Upper lobe of right lung (tissue), 1 donor: ENCODE results near the gene CTDSPL. TPM values are rescaled to one million over a fixed set of nuclear protein-coding genes. Genes with fewer than 3 reads are reported as not detected.

Experiments used
- ATAC-seq: fragments of 200-7000 bp; cut with Tn5 transposase; one replicate; pipeline ENCODE4 v1.9.1; 2020; ENCODE audit warnings: mild to moderate bottlenecking, moderate library complexity
- DNase-seq: peaks from one replicate; pipeline ENCODE4 v3.0.0-alpha.2; 2020
- H3K27ac ChIP-seq: fragments of 200-600 bp; one replicate; pipeline ENCODE4 v1.8.0; 2022
- H3K27me3 ChIP-seq: fragments of 200-600 bp; one replicate; pipeline ENCODE4 v1.8.0; 2022; ENCODE audit warnings: mild to moderate bottlenecking
- H3K36me3 ChIP-seq: fragments of 200-600 bp; one replicate; pipeline ENCODE4 v1.8.0; 2022
- H3K4me1 ChIP-seq: fragments of 200-600 bp; one replicate; pipeline ENCODE4 v1.8.0; 2022
- H3K4me3 ChIP-seq: fragments of 200-600 bp; one replicate; pipeline ENCODE4 v1.8.0; 2022; ENCODE audit warnings: mild to moderate bottlenecking
- H3K9me3 ChIP-seq: fragments of 200-600 bp; one replicate; pipeline ENCODE4 v1.8.0; 2022
- CTCF ChIP-seq: fragments of 200-600 bp; IDR thresholded peaks from one replicate; pipeline ENCODE4 v1.8.0; 2022; ENCODE audit warnings: antibody characterized with exemption
- intact Hi-C: fragments of 100-400 bp; cut with DNase I; formaldehyde crosslinking; loops from one replicate; pipeline ENCODE4 v1.11.0; 2022
- total RNA-seq: library from RNA; stranded (reverse); fragmentation: NEBNext Ultra II Directional; extraction: Animal tissue kit (Norgen Biotek cat#: 25700); gene quantifications from one replicate; pipeline ENCODE4 v1.2.1, GENCODE V29; 2021
- donor health status: DM: no; HTN: yes; CAD: no; lungs with severe emphysema.

The CTDSPL gene
- total RNA-seq, 1 donor from 2014 or later = 78.6 TPM

GRCh38 chr3:38009807-38010591, 148.3 kb downstream of the CTDSPL start:
- DNase-seq = peak; percentile 58
- H3K4me3 ChIP-seq = no peak overlapping the region
- TF ChIP-seq CTCF = no peak
- no peak overlapping the region for H3K27ac ChIP-seq
- H3K4me1 ChIP-seq = no peaks in the 10 kb centered on the region
- H3K36me3 ChIP-seq = peaks cover 42% of the 10 kb centered on the region
- H3K9me3 ChIP-seq = no peaks in the 10 kb centered on the region
- no peaks in the 10 kb centered on the region for H3K27me3 ChIP-seq
- intact Hi-C loops = no loop called here
- ATAC-seq = no peak

- no peak overlapping the region for H3K27ac ChIP-seq
- TF ChIP-seq CTCF = no peak
- ATAC-seq (no peak), DNase-seq (peak; percentile 61)
- no peaks in the 10 kb centered on the region for H3K9me3 ChIP-seq
- H3K4me1 ChIP-seq = no peaks in the 10 kb centered on the region
- peaks cover 51% of the 10 kb centered on the region for H3K36me3 ChIP-seq
- no peak overlapping the region for H3K4me3 ChIP-seq
- H3K27me3 ChIP-seq = no peaks in the 10 kb centered on the region
- intact Hi-C loops = no loop called here
Measured at GRCh38 chr3:38011111-38011510, 149.4 kb downstream of the CTDSPL start.

- Histone ChIP-seq H3K36me3 (peaks cover 61% of the 10 kb centered on the region), H3K9me3 (no peaks in the 10 kb centered on the region), H3K27ac (no peak overlapping the region), H3K27me3 (no peaks in the 10 kb centered on the region), H3K4me3 (no peak overlapping the region), H3K4me1 (no peaks in the 10 kb centered on the region)
- TF ChIP-seq CTCF = no peak
- ATAC-seq = no peak
- intact Hi-C loops = no loop called here
- DNase-seq = peak; percentile 5
Measured at GRCh38 chr3:38015485-38015884, 153.8 kb downstream of the CTDSPL start.

- no peak for TF ChIP-seq CTCF
- Histone ChIP-seq H3K27ac (no peak overlapping the region), H3K36me3 (peaks cover 56% of the 10 kb centered on the region), H3K4me3 (no peak overlapping the region), H3K27me3 (no peaks in the 10 kb centered on the region), H3K4me1 (no peaks in the 10 kb centered on the region), H3K9me3 (no peaks in the 10 kb centered on the region)
- DNase-seq = peak; percentile 6
- no peak for ATAC-seq
- intact Hi-C loops = no loop called here
Measured at GRCh38 chr3:38015984-38016383, 154.3 kb downstream of the CTDSPL start.

GRCh38 chr3:38016410-38016809, 154.7 kb downstream of the CTDSPL start:
- peak; percentile 38 for DNase-seq
- no peak for TF ChIP-seq CTCF

More at GRCh38 chr3:38016410-38016809, 154.7 kb downstream of the CTDSPL start:
- H3K4me1 ChIP-seq = no peaks in the 10 kb centered on the region
- intact Hi-C loops = no loop called here
- no peak overlapping the region for H3K27ac ChIP-seq
- H3K9me3 ChIP-seq = no peaks in the 10 kb centered on the region
- no peak for ATAC-seq
- H3K36me3 ChIP-seq = peaks cover 51% of the 10 kb centered on the region
- H3K27me3 ChIP-seq = no peaks in the 10 kb centered on the region
- no peak overlapping the region for H3K4me3 ChIP-seq
